Stimulated activated CD4-positive, alpha-beta T cell treated with anti-CD3 and anti-CD28 coated beads, Interleukin-1b, Interleukin-23, amount 100 ng/mL, for 48 hours (primary cell): ENCODE measurements around the gene AMBP.

Experiments
- DNase-seq: peaks from one replicate; pipeline ENCODE4 v3.0.0-alpha.2; 2020

The AMBP gene

DNA sequence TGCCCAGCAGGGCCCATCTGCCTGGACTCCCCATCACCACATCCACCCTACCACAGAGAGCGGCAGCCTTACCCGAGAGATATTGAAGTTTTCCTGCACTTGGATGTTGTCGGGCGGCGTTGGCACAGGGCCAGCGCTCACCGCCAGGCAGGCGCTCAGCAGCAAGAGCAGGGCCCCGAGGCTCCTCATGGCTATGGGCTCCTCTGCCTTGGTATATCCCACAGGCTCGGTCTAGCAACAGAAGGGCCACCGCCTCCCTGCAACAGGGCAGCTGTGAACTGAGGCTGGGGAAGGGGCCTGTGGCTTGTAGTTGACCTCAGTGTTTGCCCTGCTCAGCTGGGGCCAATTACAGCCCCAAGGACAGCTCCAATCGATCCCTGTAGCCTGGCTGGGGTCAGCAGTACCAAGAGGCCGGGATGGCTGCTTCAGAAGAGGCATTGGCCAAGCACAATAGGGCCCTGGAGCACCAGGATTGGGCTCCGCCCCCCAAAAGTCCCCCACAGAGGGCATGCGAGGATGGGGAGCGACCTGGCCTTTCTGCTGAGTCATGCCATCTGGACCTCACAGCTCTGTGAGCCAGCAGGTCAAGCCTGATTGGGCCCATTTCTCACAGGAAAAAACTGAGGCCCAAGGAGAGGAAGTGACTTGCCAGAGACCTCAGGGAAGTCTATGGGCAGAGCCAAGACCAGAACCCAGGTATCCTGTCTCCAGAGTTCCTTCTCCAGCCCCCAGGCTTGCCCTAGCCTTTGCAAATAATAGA is at the start of gene AMBP:
Gene AMBP (minus strand): TSS at position 280 of the 760 bp plus-strand sequence. CDS start 91 bp downstream, at position 189.
- DNase-seq = no peak

DNA sequence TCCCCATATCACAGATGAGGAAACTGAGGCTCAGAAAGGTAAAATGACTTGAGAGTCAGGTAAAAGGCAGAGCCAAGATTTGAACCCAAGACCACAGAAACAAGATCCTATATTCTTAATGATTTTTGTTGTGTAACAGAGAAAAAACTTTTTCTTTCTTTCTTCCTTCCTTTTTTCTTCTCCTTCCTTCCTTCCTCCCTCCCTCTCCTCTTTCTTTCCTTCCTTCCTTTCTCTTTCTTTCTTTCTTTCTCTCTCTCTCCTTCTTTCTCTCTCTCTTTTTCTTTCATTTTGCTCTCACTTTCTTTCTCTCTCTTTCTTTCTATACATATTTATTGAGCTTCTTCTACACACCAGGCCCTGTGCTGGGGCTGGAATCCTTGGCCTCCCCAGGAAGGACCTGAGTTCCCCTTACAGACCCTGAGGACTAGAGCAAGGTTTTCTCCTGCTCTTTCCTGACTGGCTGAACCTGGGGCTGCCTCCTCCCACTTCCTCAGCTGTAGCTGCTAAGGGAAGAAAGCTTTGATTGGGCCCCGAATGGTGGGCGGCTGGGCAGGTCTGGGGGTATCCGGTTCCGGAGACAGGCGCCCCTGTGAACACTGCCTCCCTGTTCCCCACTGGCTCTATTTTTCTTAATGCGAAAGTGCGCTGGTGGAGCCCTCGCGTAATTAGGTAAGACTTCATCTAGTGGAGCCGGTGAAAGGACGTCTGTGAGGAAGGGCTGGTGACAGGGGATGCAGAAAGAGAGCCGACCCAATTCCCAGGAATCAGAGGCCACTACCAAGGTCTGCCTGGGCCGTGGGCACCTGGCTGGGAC is 48.4 kb upstream of the AMBP start:
- no peak for DNase-seq

GRCh38 chr9:114125476-114126013 is 47.4 kb upstream of the AMBP start:
- no peak for DNase-seq

- DNase-seq = no peak
Measured at GRCh38 chr9:114124666-114125475, 46.8 kb upstream of the AMBP start.

DNA sequence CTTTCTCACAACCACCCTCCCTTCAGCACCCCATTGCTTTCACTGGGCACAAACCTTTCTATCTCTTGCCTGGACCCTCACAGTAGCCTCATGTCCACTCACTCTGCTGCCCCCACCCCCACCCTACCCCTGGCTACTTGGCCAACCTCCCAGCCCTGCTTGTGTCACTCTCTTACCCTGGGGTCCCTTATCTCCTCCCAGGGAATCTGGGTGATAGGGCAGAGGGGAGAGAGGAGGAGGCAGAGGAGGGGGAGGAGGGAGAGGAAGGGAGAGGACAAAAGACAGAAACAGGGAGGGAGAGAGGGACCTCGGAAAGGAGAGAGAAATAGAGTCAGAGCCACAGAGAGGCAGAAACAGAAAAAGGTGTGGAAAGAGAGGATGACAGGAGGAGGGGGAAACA is 46.0 kb upstream of the AMBP start:
- DNase-seq = no peak

DNA sequence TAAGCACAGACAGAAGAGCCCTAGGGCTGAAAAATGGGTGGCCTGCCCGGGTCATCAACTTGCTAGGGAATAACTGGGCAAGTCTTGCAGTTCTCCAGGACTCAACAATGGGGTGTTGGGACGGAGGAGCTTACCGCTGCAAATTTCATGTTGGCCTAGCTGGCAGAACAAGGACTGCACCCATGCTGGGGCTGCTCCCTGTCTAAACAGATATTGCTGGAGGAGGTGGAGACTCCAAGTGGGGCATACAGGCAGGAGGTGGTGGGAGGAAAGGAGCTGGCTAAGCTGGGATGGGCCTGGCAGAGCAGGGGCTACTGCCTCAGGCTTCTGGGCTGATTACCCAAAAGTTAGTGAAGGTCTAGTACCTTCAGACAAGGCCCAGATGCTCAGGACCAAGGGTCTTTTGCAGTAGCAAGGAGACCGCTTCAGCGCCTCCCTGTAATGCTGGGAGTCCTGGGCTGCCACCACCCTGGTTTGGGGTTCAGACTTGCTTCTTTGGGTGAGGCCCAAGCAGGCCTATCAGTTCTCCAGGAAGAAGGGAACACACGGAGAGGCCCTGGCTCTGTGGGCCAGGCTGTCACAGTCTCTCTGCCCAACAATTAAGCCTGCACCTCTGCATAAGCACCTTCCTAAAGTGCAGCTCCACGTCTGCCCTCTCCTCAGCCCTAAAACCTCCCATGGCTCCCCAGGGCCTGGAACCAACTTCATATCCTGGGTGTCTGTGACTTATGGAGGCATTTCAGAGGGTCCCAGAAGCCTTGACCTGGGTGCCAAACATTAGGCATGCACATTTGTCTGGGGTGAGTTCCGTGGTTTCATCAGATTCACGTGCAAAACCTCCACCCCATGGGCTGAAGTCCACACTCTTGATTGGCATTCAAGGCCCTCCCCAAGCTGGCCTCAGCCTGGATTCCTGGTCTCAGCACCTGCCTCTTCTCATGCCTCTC is 45.2 kb upstream of the AMBP start:
- no peak for DNase-seq

GRCh38 chr9:114122136-114123027 is 44.3 kb upstream of the AMBP start:
- no peak for DNase-seq

- DNase-seq = no peak
Measured at GRCh38 chr9:114121227-114122135, 43.4 kb upstream of the AMBP start.

- DNase-seq = no peak
Measured at GRCh38 chr9:114120192-114121014, 42.3 kb upstream of the AMBP start.

- DNase-seq = no peak
Measured at GRCh38 chr9:114119242-114120191, 41.4 kb upstream of the AMBP start.

GRCh38 chr9:114117996-114118830 is 40.1 kb upstream of the AMBP start:
- DNase-seq = no peak

- DNase-seq = no peak
Measured at GRCh38 chr9:114117614-114117995, 39.5 kb upstream of the AMBP start.

DNA sequence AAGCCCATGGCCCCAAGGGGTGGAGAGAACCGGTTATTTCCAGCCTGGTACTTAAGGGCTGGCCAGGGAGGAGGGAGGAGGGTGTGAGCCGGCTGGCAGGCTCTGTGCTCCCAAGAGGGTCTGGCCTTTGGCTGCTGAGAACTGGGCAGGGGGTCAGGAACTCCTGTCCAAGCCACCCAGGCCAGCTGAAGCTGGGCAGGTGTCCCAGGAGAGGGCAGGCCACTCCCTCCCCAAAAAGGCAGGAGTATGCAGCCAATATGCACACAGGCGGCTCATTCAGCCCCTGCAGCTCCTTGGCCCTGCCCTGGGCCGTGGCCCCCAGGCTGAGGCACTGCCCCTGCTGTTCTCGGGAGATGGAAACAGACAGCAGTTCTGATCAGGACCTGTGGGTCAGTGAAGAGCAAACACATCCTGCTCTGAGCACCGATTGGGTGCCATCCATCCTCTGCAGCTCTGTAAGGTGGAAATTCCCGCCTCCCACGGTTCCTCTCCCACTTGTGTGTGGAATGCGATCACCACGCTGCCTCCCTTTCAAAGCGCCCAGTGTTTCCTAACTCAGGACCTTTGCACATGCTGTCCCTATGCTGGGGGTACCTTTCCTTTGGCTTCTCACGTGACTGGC is 38.1 kb upstream of the AMBP start:
- no peak for DNase-seq

GRCh38 chr9:114115654-114116125 is 37.6 kb upstream of the AMBP start:
- no peak for DNase-seq

- DNase-seq = no peak
Measured at GRCh38 chr9:114114364-114114763, 36.3 kb upstream of the AMBP start.
